ENCODE results near the gene PEX5L. TPM values are rescaled to one million over a fixed set of nuclear protein-coding genes. Genes with fewer than 3 reads are reported as not detected.

PEX5L gene
- total RNA-seq, 4 donors from 2014 or later: 1.2 TPM; not detected in 3

DNA sequence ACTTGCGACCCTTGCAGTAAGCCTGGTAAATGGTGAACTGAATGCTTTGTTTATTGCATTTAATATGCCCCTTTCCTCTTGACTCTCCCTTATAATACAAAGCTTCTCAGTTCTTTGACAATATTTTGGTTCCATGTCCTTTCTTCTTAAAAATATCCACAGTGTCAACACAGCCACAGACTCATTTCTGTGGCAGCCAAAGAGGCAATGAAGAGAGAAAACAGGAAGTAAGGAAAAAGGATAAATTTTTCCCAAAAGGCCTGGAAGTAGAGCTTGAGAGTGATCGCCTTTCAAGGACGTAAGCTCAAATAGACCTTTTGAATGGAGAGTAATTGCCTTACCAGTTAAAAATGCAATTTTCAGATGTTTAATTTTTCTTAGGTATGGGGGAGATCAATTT is 59.4 kb downstream of the PEX5L start:
- WGBS, 2 donors (ENCODE audit: low coverage in 1 of 2): 82 to 88% methylated on average over 3 of the region's 3 CpGs
- Histone ChIP-seq H3K27me3 (no peaks in the 10 kb centered on the region), H3K9me3 (no peaks in the 10 kb centered on the region), H3K4me3 (no peak overlapping the region), H3K27ac (no peak overlapping the region), H3K4me1 (no peaks in the 10 kb centered on the region), H3K36me3 (no peaks in the 10 kb centered on the region)
- DNase-seq: no peak
- intact Hi-C loops (cut with DNase I; ENCODE audit: low total_unique reads): no loop called here
- TF ChIP-seq, protein P1, sequence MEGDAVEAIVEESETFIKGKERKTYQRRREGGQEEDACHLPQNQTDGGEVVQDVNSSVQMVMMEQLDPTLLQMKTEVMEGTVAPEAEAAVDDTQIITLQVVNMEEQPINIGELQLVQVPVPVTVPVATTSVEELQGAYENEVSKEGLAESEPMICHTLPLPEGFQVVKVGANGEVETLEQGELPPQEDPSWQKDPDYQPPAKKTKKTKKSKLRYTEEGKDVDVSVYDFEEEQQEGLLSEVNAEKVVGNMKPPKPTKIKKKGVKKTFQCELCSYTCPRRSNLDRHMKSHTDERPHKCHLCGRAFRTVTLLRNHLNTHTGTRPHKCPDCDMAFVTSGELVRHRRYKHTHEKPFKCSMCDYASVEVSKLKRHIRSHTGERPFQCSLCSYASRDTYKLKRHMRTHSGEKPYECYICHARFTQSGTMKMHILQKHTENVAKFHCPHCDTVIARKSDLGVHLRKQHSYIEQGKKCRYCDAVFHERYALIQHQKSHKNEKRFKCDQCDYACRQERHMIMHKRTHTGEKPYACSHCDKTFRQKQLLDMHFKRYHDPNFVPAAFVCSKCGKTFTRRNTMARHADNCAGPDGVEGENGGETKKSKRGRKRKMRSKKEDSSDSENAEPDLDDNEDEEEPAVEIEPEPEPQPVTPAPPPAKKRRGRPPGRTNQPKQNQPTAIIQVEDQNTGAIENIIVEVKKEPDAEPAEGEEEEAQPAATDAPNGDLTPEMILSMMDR (IDR thresholded peaks at IDR 0.05): no peak
- TF ChIP-seq POLR2AphosphoS5 (IDR thresholded peaks at IDR 0.05) (no peak), POLR2A (IDR thresholded peaks at IDR 0.05) (no peak), EP300 (IDR thresholded peaks at IDR 0.05; ENCODE audit: low read depth) (no peak)
- in situ Hi-C loops (cut with MboI; ENCODE audit: low pct_ligation_motif_present in 1 of 4, low pct_unique_long_range_greater_than_20kb in 1 of 4, low sequenced_read_pairs in 3 of 4): no loop called here

DNA sequence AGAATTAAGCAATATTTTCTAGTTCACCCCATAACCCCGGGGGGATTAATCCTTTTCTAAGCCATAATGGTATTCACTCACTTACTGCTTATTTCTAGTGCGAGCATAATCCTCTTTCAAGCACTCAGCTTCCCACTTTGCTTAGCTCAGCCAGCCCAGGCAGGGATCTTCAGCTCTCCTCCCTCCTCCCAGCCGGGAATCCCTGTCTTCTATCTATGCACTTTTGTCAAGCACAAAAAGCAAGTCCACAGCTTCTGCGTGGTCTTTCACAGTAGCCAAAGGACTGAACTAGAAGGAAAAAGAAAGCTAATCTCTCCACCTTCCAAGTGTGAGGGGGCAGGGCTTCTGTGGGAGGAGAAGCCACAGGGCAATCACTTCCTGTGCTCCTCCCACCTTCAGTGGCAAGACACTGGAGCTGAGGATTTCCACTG is 62.8 kb downstream of the PEX5L start:
- Histone ChIP-seq H3K27me3 (no peaks in the 10 kb centered on the region), H3K27ac (no peak overlapping the region), H3K4me1 (no peaks in the 10 kb centered on the region), H3K9me3 (no peaks in the 10 kb centered on the region), H3K4me3 (no peak overlapping the region), H3K36me3 (no peaks in the 10 kb centered on the region)
- DNase-seq: no peak
- TF ChIP-seq POLR2A (IDR thresholded peaks at IDR 0.05) (no peak), POLR2AphosphoS5 (IDR thresholded peaks at IDR 0.05) (no peak), EP300 (IDR thresholded peaks at IDR 0.05; ENCODE audit: low read depth) (no peak)
- TF ChIP-seq, protein P1 (IDR thresholded peaks at IDR 0.05): no peak
- intact Hi-C loops (cut with DNase I; ENCODE audit: low total_unique reads): no loop called here
- in situ Hi-C loops (cut with MboI; ENCODE audit: low pct_ligation_motif_present in 1 of 4, low pct_unique_long_range_greater_than_20kb in 1 of 4, low sequenced_read_pairs in 3 of 4): no loop called here
- WGBS, 2 donors (ENCODE audit: low coverage in 1 of 2): 39 to 43% methylated on average over 2 to 4 of the region's 4 CpGs

DNA sequence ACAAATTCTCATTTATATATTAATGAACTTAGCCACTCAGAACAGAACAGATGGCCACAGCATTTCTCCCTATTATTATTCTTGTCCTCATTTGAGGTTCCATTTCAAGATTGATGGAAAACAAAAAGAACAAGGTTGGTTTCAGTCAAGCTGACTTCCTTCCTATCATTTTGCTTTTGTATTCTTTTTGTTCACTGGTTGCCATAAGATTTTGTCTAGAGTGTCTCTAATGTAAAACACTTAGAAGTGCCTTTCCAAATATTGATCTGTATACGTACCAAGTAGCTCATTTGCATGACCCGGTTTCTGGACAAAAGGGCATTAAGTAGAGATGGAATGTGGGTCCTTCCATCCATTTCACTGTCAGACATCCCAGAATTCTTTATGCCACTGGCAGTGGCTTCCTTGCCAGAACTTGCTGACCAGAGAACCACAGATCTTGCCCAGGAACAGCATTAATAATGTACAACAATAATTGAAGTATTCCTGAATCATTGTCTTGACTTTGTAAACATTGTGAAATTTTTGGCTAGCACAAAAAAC is 63.8 kb downstream of the PEX5L start:
- H3K4me1 ChIP-seq: no peaks in the 10 kb centered on the region
- intact Hi-C loops (cut with DNase I; ENCODE audit: low total_unique reads) (no loop called here), in situ Hi-C loops (cut with MboI; ENCODE audit: low pct_ligation_motif_present in 1 of 4, low pct_unique_long_range_greater_than_20kb in 1 of 4, low sequenced_read_pairs in 3 of 4) (no loop called here)
- no peak overlapping the region for H3K4me3 ChIP-seq
- H3K27me3 ChIP-seq: no peaks in the 10 kb centered on the region
- H3K36me3 ChIP-seq: no peaks in the 10 kb centered on the region
- no peak for DNase-seq
- WGBS, 2 donors (ENCODE audit: low coverage in 1 of 2): 71 to 84% methylated on average over 2 of the region's 2 CpGs
- H3K9me3 ChIP-seq: no peaks in the 10 kb centered on the region
- H3K27ac ChIP-seq: no peak overlapping the region
- TF ChIP-seq POLR2A (IDR thresholded peaks at IDR 0.05) (no peak), EP300 (IDR thresholded peaks at IDR 0.05; ENCODE audit: low read depth) (no peak), POLR2AphosphoS5 (IDR thresholded peaks at IDR 0.05) (no peak)
- TF ChIP-seq, protein P1 (IDR thresholded peaks at IDR 0.05): no peak

DNA sequence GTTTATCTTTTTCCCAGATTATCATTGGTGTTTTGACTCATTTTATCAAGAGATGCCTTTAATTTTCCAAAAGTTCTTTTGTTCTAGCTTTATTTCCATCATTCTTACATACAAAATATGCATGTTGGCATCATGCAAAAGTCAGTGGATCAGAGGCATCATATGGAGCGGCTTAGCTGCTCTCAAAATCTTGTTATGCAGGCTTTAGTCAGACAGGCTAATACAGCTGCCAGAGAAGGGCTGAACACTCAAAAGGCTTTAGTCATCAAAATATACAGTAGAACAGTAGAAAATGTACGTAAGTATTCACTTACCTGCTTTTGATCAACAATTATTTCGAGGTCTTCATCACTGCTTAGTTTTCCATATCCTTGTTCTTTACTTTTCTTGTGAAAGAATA is 65.5 kb downstream of the PEX5L start:
- DNase-seq: no peak
- intact Hi-C loops (cut with DNase I; ENCODE audit: low total_unique reads): no loop called here

DNA sequence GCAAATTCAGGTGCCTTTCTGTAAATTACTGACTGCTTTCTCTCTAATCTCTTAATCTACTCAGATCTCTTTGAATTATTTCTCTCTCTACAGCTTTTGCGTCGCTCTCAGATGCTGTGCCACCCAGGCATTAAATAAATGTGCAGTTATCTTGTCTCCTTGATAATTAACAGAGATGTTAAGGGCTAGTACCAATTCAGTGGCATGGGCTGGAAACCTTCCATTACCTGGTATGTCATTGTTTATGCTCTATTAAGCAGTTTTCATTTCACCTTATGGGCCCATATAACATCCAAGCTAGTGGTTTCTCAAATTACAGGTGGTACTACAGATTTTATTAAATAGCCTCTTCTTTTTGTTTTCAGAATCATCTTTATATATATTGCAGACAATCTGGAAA is 66.0 kb downstream of the PEX5L start:
- WGBS, 2 donors (ENCODE audit: low coverage in 1 of 2): 82 to 100% methylated on average over 2 of the region's 2 CpGs
- no peaks in the 10 kb centered on the region for H3K27me3 ChIP-seq
- intact Hi-C loops (cut with DNase I; ENCODE audit: low total_unique reads) (no loop called here), in situ Hi-C loops (cut with MboI; ENCODE audit: low pct_ligation_motif_present in 1 of 4, low pct_unique_long_range_greater_than_20kb in 1 of 4, low sequenced_read_pairs in 3 of 4) (no loop called here)
- no peaks in the 10 kb centered on the region for H3K4me1 ChIP-seq
- no peaks in the 10 kb centered on the region for H3K36me3 ChIP-seq
- DNase-seq: no peak
- TF ChIP-seq, protein P1 (IDR thresholded peaks at IDR 0.05): no peak
- TF ChIP-seq POLR2AphosphoS5 (IDR thresholded peaks at IDR 0.05): no peak
- no peak for TF ChIP-seq EP300 (IDR thresholded peaks at IDR 0.05; ENCODE audit: low read depth)
- no peak for TF ChIP-seq POLR2A (IDR thresholded peaks at IDR 0.05)
- H3K4me3 ChIP-seq: no peak overlapping the region
- no peak overlapping the region for H3K27ac ChIP-seq
- H3K9me3 ChIP-seq: no peaks in the 10 kb centered on the region

More for the DNA sequence above, 65.5 kb downstream of the PEX5L start:
- Histone ChIP-seq H3K4me1 (no peaks in the 10 kb centered on the region), H3K9me3 (no peaks in the 10 kb centered on the region), H3K27me3 (no peaks in the 10 kb centered on the region), H3K27ac (no peak overlapping the region), H3K36me3 (no peaks in the 10 kb centered on the region), H3K4me3 (no peak overlapping the region)
- TF ChIP-seq POLR2AphosphoS5 (IDR thresholded peaks at IDR 0.05) (no peak), POLR2A (IDR thresholded peaks at IDR 0.05) (no peak), EP300 (IDR thresholded peaks at IDR 0.05; ENCODE audit: low read depth) (no peak)
- in situ Hi-C loops (cut with MboI; ENCODE audit: low pct_ligation_motif_present in 1 of 4, low pct_unique_long_range_greater_than_20kb in 1 of 4, low sequenced_read_pairs in 3 of 4): no loop called here
- 71 to 77% methylated on average over 2 to 3 of the region's 3 CpGs for WGBS, 2 donors (ENCODE audit: low coverage in 1 of 2)
